Muscle layer of colon (tissue), 2 donors: ENCODE measurements around the gene TIMM10.
A peak's percentile ranks its signal among the peaks of the same experiment; 100 is the strongest.

Experiments used
- H3K27ac ChIP-seq: one replicate; pipeline ENCODE4 v1.7.0; 2013; ENCODE audit warnings: low read depth, mild to moderate bottlenecking, low read length, moderate library complexity
- H3K27me3 ChIP-seq, 2 donors: one replicate each; pipeline ENCODE4 v1.7.0; 2013; ENCODE audit warnings: low read length in 2 of 2, mild to moderate bottlenecking in 2 of 2; ENCODE audit not compliant: insufficient read depth in 2 of 2, control insufficient read depth in 1 of 2
- H3K36me3 ChIP-seq: one replicate; pipeline ENCODE4 v1.7.0; 2013; ENCODE audit warnings: mild to moderate bottlenecking, low read length; ENCODE audit not compliant: insufficient read depth
- H3K4me1 ChIP-seq: one replicate; pipeline ENCODE4 v1.7.0; 2013; ENCODE audit warnings: mild to moderate bottlenecking, low read length; ENCODE audit not compliant: insufficient read depth
- H3K4me3 ChIP-seq, 2 donors: one replicate each; pipeline ENCODE4 v1.7.0; 2013; ENCODE audit warnings: low read length in 2 of 2, low read depth in 1 of 2, mild to moderate bottlenecking in 1 of 2, moderate library complexity in 1 of 2
- H3K9ac ChIP-seq: one replicate; pipeline ENCODE4 v1.7.0; 2013; ENCODE audit warnings: low read length
- H3K9me3 ChIP-seq: one replicate; pipeline ENCODE4 v1.7.0; 2013; ENCODE audit warnings: mild to moderate bottlenecking, low read length
- donor health status: abdominal sarcoma.
- donor health status: Adenocarcinoma of cecum.

The TIMM10 gene

GRCh38 chr11:57500515-57500914, 30.0 kb downstream of the TIMM10 start:
- H3K27me3 ChIP-seq: no peaks in the 10 kb centered on the region
- no peaks in the 10 kb centered on the region for H3K9me3 ChIP-seq
- peaks cover 17% of the 10 kb centered on the region for H3K36me3 ChIP-seq
- H3K27ac ChIP-seq: no peak overlapping the region
- H3K4me1 ChIP-seq: peaks cover 15% of the 10 kb centered on the region
- no peak overlapping the region for H3K4me3 ChIP-seq
- H3K9ac ChIP-seq: no peak overlapping the region

- peak overlapping the region; percentile 47 for H3K27ac ChIP-seq
These were observed 30.5 kb downstream of the TIMM10 start for GRCh38 chr11:57499983-57500461.

GRCh38 chr11:57499413-57499982, 31.1 kb downstream of the TIMM10 start:
- peaks cover 14% of the 10 kb centered on the region for H3K36me3 ChIP-seq
- H3K4me1 ChIP-seq: peaks cover 15% of the 10 kb centered on the region
- no peak overlapping the region for H3K9ac ChIP-seq
- H3K4me3 ChIP-seq: peak overlapping the region; percentile 36 to 56
- peak overlapping the region; percentile 47 for H3K27ac ChIP-seq
- H3K27me3 ChIP-seq: no peaks in the 10 kb centered on the region
- H3K9me3 ChIP-seq: no peaks in the 10 kb centered on the region

More at GRCh38 chr11:57499983-57500461, 30.5 kb downstream of the TIMM10 start:
- Histone ChIP-seq H3K27me3 (no peaks in the 10 kb centered on the region), H3K4me1 (peaks cover 15% of the 10 kb centered on the region), H3K9me3 (no peaks in the 10 kb centered on the region), H3K9ac (no peak overlapping the region), H3K36me3 (peaks cover 17% of the 10 kb centered on the region), H3K4me3 (peak overlapping the region; percentile 21 to 56)

- Histone ChIP-seq H3K36me3 (peaks cover 22% of the 10 kb centered on the region), H3K4me3 (no peak overlapping the region), H3K9me3 (no peaks in the 10 kb centered on the region), H3K27me3 (no peaks in the 10 kb centered on the region), H3K27ac (no peak overlapping the region), H3K9ac (no peak overlapping the region), H3K4me1 (peaks cover 15% of the 10 kb centered on the region)
These were observed 32.0 kb downstream of the TIMM10 start for GRCh38 chr11:57498540-57498939.

GRCh38 chr11:57497303-57498247, 33.0 kb downstream of the TIMM10 start:
- H3K9ac ChIP-seq: no peak overlapping the region
- no peaks in the 10 kb centered on the region for H3K27me3 ChIP-seq
- peaks cover 29% of the 10 kb centered on the region for H3K36me3 ChIP-seq
- no peak overlapping the region for H3K27ac ChIP-seq
- H3K4me1 ChIP-seq: peaks cover 15% of the 10 kb centered on the region
- no peak overlapping the region for H3K4me3 ChIP-seq
- H3K9me3 ChIP-seq: no peaks in the 10 kb centered on the region

- Histone ChIP-seq H3K4me3 (no peak overlapping the region), H3K9me3 (no peaks in the 10 kb centered on the region), H3K9ac (no peak overlapping the region), H3K36me3 (peaks cover 35% of the 10 kb centered on the region), H3K27ac (no peak overlapping the region), H3K4me1 (peaks cover 15% of the 10 kb centered on the region), H3K27me3 (no peaks in the 10 kb centered on the region)
These were observed 34.3 kb downstream of the TIMM10 start for GRCh38 chr11:57496109-57496820.

- Histone ChIP-seq H3K4me3 (no peak overlapping the region), H3K36me3 (peaks cover 56% of the 10 kb centered on the region), H3K4me1 (peaks cover 1% of the 10 kb centered on the region), H3K27me3 (no peaks in the 10 kb centered on the region), H3K9ac (no peak overlapping the region), H3K9me3 (no peaks in the 10 kb centered on the region), H3K27ac (no peak overlapping the region)
These were observed 36.7 kb downstream of the TIMM10 start for GRCh38 chr11:57493507-57494503.

GRCh38 chr11:57491371-57492061, 39.0 kb downstream of the TIMM10 start:
- H3K9ac ChIP-seq: no peak overlapping the region
- no peaks in the 10 kb centered on the region for H3K27me3 ChIP-seq
- peaks cover 63% of the 10 kb centered on the region for H3K36me3 ChIP-seq

GRCh38 chr11:57490456-57491248, 39.9 kb downstream of the TIMM10 start:
- no peaks in the 10 kb centered on the region for H3K9me3 ChIP-seq
- no peak overlapping the region for H3K4me3 ChIP-seq
- peaks cover 70% of the 10 kb centered on the region for H3K36me3 ChIP-seq
- no peak overlapping the region for H3K27ac ChIP-seq
- no peaks in the 10 kb centered on the region for H3K4me1 ChIP-seq
- H3K9ac ChIP-seq: no peak overlapping the region
- H3K27me3 ChIP-seq: no peaks in the 10 kb centered on the region

More at GRCh38 chr11:57491371-57492061, 39.0 kb downstream of the TIMM10 start:
- Histone ChIP-seq H3K4me1 (no peaks in the 10 kb centered on the region), H3K4me3 (no peak overlapping the region), H3K27ac (no peak overlapping the region), H3K9me3 (no peaks in the 10 kb centered on the region)
